Measurements from ENCODE around the gene CEBPE.

The CEBPE gene

DNA sequence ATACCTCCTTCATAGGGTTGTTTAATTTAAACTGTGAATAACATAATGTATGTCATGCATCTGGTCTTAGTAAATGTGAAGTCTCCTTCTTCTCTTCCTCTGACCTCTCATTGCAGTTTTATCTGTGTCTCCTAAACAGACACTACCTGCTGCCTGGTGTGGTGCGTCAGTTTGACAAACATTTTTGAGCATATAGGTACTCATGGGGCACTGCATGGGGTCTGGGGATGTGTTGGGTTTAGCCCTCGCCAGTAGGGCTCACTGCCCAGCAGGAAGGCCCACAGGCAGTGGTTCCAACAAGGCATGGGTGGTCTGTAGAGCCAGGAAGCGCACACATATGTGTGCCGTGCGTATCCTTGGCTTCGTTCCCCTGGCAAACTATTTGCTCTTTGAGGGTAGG, 3.0 kb upstream of the CEBPE start:
- no peak overlapping the region for H3K9ac ChIP-seq (ENCODE audit: low read depth, low read length)
- H3K36me3 ChIP-seq (ENCODE audit: insufficient read depth, low read length) = no peaks in the 10 kb centered on the region
- no peaks in the 10 kb centered on the region for H3K9me3 ChIP-seq (ENCODE audit: control insufficient read depth, insufficient read depth, low read length)
- H3K4me1 ChIP-seq (ENCODE audit: insufficient read depth, low read length) = peaks cover 17% of the 10 kb centered on the region

DNA sequence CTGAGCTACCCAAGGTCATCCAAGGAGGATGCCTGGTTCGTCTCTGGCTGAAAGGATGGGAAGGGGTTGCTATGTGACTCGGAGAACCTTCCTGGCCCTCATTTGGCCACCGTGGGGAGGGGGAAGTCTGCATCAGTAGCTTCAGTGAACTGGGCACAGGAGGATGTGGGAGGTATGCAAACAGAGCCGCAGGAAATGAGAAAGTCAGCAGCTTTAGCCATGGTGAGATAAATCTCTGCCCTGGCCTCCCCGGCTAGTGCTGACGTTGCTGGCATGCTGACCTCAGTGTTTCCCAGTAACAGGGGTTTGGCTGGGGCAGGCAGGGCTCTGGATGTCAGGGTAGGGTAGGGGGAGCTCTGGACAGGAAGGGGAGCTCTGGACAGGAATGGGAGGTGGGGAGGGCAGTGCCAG, 2.3 kb upstream of the CEBPE start:
- Histone ChIP-seq H3K9me3 (ENCODE audit: control insufficient read depth, insufficient read depth, low read length) (no peaks in the 10 kb centered on the region), H3K4me1 (ENCODE audit: insufficient read depth, low read length) (peaks cover 17% of the 10 kb centered on the region), H3K36me3 (ENCODE audit: insufficient read depth, low read length) (no peaks in the 10 kb centered on the region), H3K9ac (ENCODE audit: low read depth, low read length) (no peak overlapping the region)

- Histone ChIP-seq H3K9ac (ENCODE audit: low read depth, low read length) (no peak overlapping the region), H3K9me3 (ENCODE audit: control insufficient read depth, insufficient read depth, low read length) (no peaks in the 10 kb centered on the region), H3K36me3 (ENCODE audit: insufficient read depth, low read length) (no peaks in the 10 kb centered on the region), H3K4me1 (ENCODE audit: insufficient read depth, low read length) (peaks cover 17% of the 10 kb centered on the region)
Measured at GRCh38 chr14:23120541-23121251, 1.6 kb upstream of the CEBPE start.

DNA sequence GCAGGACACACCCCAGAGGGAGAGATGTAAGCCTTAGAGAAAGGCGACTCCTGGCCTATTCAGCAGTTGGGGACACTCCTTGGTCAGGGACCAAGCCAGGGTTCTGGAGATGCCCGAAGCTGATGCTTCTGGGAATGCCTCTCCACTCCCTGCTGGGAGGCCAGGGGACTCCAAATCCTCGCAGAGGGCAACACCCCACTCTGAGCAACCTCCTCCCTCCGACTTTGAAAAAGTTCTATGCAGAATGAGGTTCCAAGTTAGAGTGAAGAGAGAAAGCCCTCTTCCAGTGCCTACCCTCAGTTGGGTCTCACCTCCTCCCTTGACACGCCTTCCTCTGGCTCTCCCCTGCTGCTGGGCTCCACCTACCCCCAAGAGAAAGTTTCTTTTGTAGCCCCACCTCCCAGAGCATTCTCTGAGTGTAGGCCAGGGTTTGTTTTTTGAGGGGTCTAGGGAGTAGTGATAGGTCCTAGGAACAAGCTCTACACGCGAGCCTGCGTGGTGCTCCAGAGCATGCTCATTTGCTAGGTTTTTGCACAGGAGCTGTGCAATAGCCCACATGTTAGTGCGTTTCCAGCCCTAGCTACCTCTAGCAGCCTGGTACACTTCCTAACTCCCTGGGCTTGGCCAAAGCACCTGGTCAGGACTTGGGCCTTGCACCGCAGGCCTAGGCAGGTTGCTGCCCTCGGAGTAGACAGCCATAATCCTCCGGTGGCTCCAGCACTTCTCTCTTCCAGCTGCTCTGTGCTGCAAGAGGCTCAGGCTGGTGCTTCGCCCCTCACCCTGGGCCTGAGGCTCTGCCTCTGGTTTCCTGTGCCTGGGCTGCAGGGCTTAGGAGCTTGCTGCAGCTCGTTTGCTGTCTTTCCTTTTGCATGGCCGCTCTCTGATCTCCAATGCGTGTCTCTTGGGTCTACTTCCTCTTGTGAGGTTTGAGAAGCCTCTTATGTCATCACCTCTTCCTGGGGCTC, 590 bp upstream of the CEBPE start:
- Histone ChIP-seq H3K9ac (ENCODE audit: low read depth, low read length) (no peak overlapping the region), H3K36me3 (ENCODE audit: insufficient read depth, low read length) (no peaks in the 10 kb centered on the region), H3K4me1 (ENCODE audit: insufficient read depth, low read length) (peaks cover 17% of the 10 kb centered on the region), H3K9me3 (ENCODE audit: control insufficient read depth, insufficient read depth, low read length) (no peaks in the 10 kb centered on the region)

DNA sequence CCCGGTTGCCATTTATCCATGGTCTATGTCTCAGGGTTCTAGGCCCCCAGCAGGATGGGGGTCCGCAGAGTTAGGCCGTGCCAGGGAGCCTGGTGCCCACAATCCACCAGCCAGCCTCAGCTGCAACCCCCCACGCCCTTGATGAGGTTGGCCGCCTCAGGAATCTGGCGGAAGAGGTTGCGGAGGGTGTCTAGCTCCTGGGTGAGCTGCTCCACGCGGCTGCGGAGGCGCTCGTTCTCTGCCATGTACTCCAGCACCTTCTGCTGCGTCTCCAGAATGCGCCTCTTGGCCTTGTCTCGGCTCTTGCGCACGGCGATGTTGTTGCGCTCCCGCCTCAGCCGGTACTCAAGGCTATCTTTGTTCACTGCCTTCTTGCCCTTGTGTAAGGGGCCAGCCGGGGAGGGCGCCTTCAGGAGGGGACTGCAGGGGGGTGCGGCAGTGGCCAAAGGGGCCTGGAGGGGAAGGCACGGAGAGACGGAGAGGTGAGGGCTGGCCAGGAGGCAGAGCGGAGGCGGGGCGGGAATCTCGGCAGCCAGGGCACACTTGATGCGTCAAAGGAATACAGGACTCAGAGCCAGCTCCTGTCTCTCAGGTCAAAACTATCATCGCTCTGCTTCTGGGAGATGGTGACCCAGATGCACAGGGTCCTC, 1.6 kb downstream of the CEBPE start:
- Histone ChIP-seq H3K9ac (ENCODE audit: low read depth, low read length) (no peak overlapping the region), H3K9me3 (ENCODE audit: control insufficient read depth, insufficient read depth, low read length) (no peaks in the 10 kb centered on the region), H3K4me1 (ENCODE audit: insufficient read depth, low read length) (peaks cover 36% of the 10 kb centered on the region), H3K36me3 (ENCODE audit: insufficient read depth, low read length) (no peaks in the 10 kb centered on the region)

DNA sequence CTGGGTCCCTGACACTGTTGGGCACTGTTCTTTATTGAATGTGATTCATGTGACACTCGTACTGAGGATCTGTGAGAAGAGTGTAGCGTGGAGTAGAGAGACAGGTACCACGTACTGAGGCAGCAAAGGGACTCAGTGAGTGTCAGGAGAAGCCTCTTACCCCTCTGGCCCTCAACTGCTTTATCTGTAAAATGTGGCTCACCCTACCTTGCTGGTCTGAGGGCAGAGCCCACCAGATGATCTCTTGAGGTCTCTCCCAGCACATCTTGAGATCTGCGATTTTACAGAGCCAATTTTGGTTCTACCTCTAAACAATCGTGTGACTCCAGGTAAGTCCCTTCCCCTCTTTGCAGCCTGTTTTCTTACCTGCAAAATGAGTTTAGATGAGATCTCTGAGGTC, 3.1 kb downstream of the CEBPE start:
- Histone ChIP-seq H3K9me3 (ENCODE audit: control insufficient read depth, insufficient read depth, low read length) (no peaks in the 10 kb centered on the region), H3K9ac (ENCODE audit: low read depth, low read length) (no peak overlapping the region), H3K4me1 (ENCODE audit: insufficient read depth, low read length) (peaks cover 25% of the 10 kb centered on the region), H3K36me3 (ENCODE audit: insufficient read depth, low read length) (no peaks in the 10 kb centered on the region)

DNA sequence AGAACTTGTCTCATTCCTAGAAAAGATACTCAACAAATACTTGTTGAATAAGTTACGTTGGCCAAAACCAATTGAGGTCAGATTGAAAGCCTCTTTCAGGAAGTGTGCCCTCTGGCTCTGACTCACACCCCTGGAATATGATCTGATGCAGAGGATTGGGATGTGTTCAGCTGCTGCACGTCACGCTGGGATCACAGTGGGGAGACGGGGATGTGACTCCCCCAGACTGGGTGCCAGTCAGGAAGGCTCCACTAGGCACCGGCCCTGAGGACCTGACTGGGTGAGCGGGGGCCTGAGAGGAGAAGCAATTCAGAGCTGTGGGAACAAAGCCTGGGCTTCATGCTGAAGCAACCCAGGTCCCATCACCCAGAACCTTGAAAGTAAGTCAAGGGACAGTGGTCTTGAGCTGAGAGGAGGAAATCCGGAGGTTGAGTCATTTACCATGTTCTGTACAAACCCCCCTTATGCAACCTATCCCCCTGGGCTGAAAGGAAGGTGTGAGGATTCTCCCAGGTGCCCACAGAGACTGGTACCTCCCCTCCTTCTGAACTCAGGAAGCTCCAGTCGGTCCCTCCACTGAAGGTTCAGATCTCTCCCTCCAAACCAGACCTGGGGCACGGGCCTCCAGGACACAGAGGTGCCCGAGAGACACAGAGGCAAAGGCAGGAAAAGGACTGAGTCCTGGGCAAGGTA, 3.9 kb downstream of the CEBPE start:
- H3K9ac ChIP-seq (ENCODE audit: low read depth, low read length) = no peak overlapping the region
- no peaks in the 10 kb centered on the region for H3K9me3 ChIP-seq (ENCODE audit: control insufficient read depth, insufficient read depth, low read length)
- H3K4me1 ChIP-seq (ENCODE audit: insufficient read depth, low read length) = peaks cover 25% of the 10 kb centered on the region
- H3K36me3 ChIP-seq (ENCODE audit: insufficient read depth, low read length) = no peaks in the 10 kb centered on the region

- no peaks in the 10 kb centered on the region for H3K36me3 ChIP-seq (ENCODE audit: insufficient read depth, low read length)
- H3K9ac ChIP-seq (ENCODE audit: low read depth, low read length) = no peak overlapping the region
- peaks cover 20% of the 10 kb centered on the region for H3K4me1 ChIP-seq (ENCODE audit: insufficient read depth, low read length)
- no peaks in the 10 kb centered on the region for H3K9me3 ChIP-seq (ENCODE audit: control insufficient read depth, insufficient read depth, low read length)
Measured at GRCh38 chr14:23114669-23115038, 4.4 kb downstream of the CEBPE start.

- no peak overlapping the region for H3K9ac ChIP-seq (ENCODE audit: low read depth, low read length)
- no peaks in the 10 kb centered on the region for H3K9me3 ChIP-seq (ENCODE audit: control insufficient read depth, insufficient read depth, low read length)
- H3K4me1 ChIP-seq (ENCODE audit: insufficient read depth, low read length) = peaks cover 19% of the 10 kb centered on the region
- H3K36me3 ChIP-seq (ENCODE audit: insufficient read depth, low read length) = no peaks in the 10 kb centered on the region
Measured at GRCh38 chr14:23114120-23114458, 5.0 kb downstream of the CEBPE start.

DNA sequence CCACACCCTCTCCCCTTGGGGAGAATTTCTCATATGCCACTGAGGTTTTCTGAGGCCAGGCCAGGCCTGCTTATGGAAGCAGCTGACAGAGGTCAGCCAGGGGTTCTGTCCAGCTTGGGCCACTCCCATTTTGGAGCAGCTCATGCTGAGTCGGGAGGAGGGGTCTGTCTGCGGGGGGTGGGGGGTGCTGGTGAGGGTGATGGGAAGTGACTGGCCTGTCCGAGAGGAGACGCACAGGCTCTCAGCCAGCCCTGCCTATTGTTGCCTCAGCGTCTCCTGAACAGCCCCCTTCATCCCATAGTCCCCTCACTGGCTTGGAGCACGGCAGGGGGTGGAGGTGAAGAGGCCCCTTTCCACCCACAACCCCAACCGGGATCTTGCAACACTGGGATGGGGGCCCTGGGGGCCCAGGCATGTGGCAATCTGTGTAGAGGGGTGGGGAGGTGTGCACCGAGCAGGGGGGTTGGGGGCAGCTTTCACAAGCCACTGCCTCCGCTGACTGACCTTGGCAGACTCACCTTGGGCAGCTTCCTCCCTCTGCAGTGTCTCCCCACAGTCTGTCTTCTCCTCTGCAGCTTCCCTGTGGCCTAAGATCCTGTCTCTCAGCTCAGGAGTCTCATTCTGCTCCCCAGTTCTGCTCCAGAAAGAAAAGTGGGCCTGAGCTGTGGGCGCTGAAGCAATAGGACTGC, 5.5 kb downstream of the CEBPE start:
- Histone ChIP-seq H3K9me3 (ENCODE audit: control insufficient read depth, insufficient read depth, low read length) (no peaks in the 10 kb centered on the region), H3K36me3 (ENCODE audit: insufficient read depth, low read length) (no peaks in the 10 kb centered on the region), H3K9ac (ENCODE audit: low read depth, low read length) (peak overlapping the region; percentile 22; the same call in 1 of the 2 replicates), H3K4me1 (ENCODE audit: insufficient read depth, low read length) (peaks cover 19% of the 10 kb centered on the region)

DNA sequence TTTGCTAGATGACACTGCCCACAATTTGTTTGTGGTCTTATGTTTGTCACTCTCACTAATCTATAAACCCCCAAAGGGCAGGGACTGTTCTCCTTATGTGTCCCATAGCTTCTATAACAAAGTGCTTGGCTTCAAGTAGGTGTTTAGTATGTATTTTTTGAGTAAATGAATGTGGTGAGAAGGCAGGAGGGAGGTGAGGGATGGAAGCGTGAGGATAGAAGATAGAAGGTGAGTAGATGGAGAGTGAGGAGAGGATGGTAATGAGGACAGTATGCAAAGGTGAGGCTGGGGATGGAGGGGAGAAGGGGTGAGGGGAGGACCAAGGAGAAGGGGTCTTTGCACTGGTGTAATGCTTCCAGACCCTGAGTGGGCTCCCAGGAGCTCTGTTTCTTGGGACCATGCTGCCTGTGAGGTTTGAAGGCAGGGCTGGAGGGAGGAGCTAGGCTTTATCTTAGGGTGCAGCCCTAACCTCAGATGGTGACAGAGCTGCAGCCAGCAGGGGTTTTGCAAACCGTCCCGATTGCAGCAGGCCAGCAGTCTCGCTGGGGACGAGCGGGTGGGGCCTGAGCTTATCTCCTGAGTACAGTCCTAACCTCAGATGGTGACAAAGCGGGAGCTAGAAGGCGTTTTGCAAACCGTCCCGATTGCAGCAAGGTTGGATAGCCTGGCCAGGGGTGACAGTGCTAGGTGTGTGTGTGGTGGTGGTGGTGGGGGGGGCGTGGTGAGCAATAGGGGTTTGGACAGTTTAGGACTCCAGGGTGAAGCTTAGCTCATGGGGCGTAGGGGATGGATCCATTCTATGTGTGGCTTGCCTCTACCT, 6.5 kb downstream of the CEBPE start:
- Histone ChIP-seq H3K36me3 (ENCODE audit: insufficient read depth, low read length) (no peaks in the 10 kb centered on the region), H3K9ac (ENCODE audit: low read depth, low read length) (no peak overlapping the region), H3K4me1 (ENCODE audit: insufficient read depth, low read length) (peaks cover 19% of the 10 kb centered on the region), H3K9me3 (ENCODE audit: control insufficient read depth, insufficient read depth, low read length) (no peaks in the 10 kb centered on the region)

DNA sequence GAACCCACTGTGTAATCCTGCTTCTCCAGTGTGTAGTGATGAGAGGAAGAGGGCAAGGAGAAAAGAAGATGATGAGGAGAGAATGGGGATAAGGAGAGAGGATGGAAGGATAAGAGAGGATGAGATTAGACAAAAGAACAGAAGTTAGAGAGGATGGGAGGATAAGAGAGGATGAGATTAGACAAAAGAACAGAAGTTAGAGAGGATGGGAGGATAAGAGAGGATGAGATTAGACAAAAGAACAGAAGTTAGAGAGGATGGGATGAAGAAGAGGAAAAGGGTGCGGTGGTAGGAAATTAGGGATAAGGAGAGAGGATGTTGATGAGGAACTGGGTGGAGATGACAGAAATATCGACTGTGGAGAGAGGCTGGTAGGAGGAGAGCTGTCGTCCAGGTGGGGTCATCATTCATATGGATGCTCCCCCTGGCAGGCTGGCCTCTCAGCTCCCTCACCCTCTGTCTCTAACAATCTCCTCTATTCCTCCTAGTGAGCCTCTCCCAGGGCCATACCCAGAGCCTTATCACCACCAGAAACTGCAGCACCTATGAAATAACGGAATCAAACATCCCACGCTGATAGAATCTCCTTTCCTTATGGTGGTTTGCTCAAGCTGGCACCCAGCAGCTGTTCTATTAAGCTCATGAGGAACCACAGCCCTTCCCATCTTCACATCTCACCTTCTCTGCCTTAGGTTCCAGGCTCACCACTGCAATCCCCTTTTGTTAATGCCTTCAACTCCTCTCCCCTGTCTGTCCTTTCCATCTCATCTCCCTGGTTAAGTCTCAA, 8.3 kb downstream of the CEBPE start:
- Histone ChIP-seq H3K9ac (ENCODE audit: low read depth, low read length) (no peak overlapping the region), H3K36me3 (ENCODE audit: insufficient read depth, low read length) (no peaks in the 10 kb centered on the region), H3K4me1 (ENCODE audit: insufficient read depth, low read length) (peaks cover 28% of the 10 kb centered on the region), H3K9me3 (ENCODE audit: control insufficient read depth, insufficient read depth, low read length) (no peaks in the 10 kb centered on the region)

DNA sequence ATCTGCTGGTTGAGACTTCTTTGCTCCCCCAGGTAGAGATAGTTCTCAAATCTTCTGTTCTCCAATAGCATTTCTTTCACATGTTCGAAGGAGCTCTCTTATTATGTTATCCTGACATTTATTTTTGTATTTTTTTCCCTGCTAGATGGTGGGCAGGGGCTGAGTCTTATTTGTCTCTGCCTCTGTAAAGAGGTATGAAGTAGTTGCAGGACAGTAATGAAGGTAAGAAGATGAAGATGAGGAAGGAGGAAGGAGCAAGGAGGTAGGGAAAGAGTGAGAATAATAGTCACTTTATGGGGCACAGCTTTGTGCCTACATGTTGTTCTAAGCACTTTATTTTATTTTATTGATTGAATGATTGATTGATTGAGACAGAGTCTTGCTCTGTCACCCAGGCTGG, 9.3 kb downstream of the CEBPE start:
- Histone ChIP-seq H3K4me1 (ENCODE audit: insufficient read depth, low read length) (peaks cover 36% of the 10 kb centered on the region), H3K9me3 (ENCODE audit: control insufficient read depth, insufficient read depth, low read length) (no peaks in the 10 kb centered on the region), H3K36me3 (ENCODE audit: insufficient read depth, low read length) (no peaks in the 10 kb centered on the region), H3K9ac (ENCODE audit: low read depth, low read length) (no peak overlapping the region)
